Measurements from ENCODE around the gene GTPBP4. TPM values are rescaled to one million over a fixed set of nuclear protein-coding genes. Genes with fewer than 3 reads are reported as not detected.

The GTPBP4 gene
- total RNA-seq, 1 donor from 2014 or later: 106 TPM

- no peak for DNase-seq (ENCODE audit: low read depth)
- Mint-ChIP-seq H3K4me3 (ENCODE audit: unreplicated experiment) (no peak overlapping the region), H3K36me3 (ENCODE audit: low read depth, unreplicated experiment) (peaks cover 6% of the 10 kb centered on the region), H3K27ac (ENCODE audit: unreplicated experiment) (no peak overlapping the region), H3K9me3 (ENCODE audit: unreplicated experiment) (no peaks in the 10 kb centered on the region), H3K27me3 (ENCODE audit: low read depth, unreplicated experiment) (no peaks in the 10 kb centered on the region), H3K4me1 (ENCODE audit: low read depth, unreplicated experiment) (peaks cover 9% of the 10 kb centered on the region)
- FAIRE-seq: no peak
- Histone ChIP-seq H2AFZ (ENCODE audit: low read depth, low read length) (no peak overlapping the region), H3K79me2 (ENCODE audit: insufficient read depth, low read length) (peaks cover 23% of the 10 kb centered on the region), H3K4me1 (ENCODE audit: insufficient read depth, low read length) (no peaks in the 10 kb centered on the region), H3K4me3 (ENCODE audit: insufficient read depth, low read depth, low read length) (no peak overlapping the region), H3K9ac (ENCODE audit: low read length) (no peak overlapping the region), H3K4me2 (ENCODE audit: low read length) (no peak overlapping the region), H3K9me3 (ENCODE audit: insufficient read depth, low read depth, low read length) (no peaks in the 10 kb centered on the region), H4K20me1 (ENCODE audit: insufficient read depth, low read length) (peaks cover 39% of the 10 kb centered on the region), H3K27ac (ENCODE audit: low read depth, low read length) (no peak overlapping the region), H3K27me3 (ENCODE audit: insufficient read depth, low read length) (no peaks in the 10 kb centered on the region), H3K36me3 (ENCODE audit: insufficient read depth, low read length) (peaks cover 43% of the 10 kb centered on the region)
- no peak for TF ChIP-seq EZH2 (IDR thresholded peaks at IDR 0.05; ENCODE audit: insufficient read depth, low read length)
- TF ChIP-seq, protein P1, sequence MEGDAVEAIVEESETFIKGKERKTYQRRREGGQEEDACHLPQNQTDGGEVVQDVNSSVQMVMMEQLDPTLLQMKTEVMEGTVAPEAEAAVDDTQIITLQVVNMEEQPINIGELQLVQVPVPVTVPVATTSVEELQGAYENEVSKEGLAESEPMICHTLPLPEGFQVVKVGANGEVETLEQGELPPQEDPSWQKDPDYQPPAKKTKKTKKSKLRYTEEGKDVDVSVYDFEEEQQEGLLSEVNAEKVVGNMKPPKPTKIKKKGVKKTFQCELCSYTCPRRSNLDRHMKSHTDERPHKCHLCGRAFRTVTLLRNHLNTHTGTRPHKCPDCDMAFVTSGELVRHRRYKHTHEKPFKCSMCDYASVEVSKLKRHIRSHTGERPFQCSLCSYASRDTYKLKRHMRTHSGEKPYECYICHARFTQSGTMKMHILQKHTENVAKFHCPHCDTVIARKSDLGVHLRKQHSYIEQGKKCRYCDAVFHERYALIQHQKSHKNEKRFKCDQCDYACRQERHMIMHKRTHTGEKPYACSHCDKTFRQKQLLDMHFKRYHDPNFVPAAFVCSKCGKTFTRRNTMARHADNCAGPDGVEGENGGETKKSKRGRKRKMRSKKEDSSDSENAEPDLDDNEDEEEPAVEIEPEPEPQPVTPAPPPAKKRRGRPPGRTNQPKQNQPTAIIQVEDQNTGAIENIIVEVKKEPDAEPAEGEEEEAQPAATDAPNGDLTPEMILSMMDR (IDR thresholded peaks at IDR 0.05; ENCODE audit: insufficient read depth, low read depth, low read length): no peak
Measured at GRCh38 chr10:1040133-1040532, 51.9 kb downstream of the GTPBP4 start.

GRCh38 chr10:1041514-1041913, 53.3 kb downstream of the GTPBP4 start:
- Mint-ChIP-seq H3K4me3 (ENCODE audit: unreplicated experiment) (no peak overlapping the region), H3K27me3 (ENCODE audit: low read depth, unreplicated experiment) (no peaks in the 10 kb centered on the region), H3K9me3 (ENCODE audit: unreplicated experiment) (no peaks in the 10 kb centered on the region), H3K4me1 (ENCODE audit: low read depth, unreplicated experiment) (peaks cover 9% of the 10 kb centered on the region), H3K36me3 (ENCODE audit: low read depth, unreplicated experiment) (peaks cover 6% of the 10 kb centered on the region), H3K27ac (ENCODE audit: unreplicated experiment) (no peak overlapping the region)
- Histone ChIP-seq H2AFZ (ENCODE audit: low read depth, low read length) (no peak overlapping the region), H3K9ac (ENCODE audit: low read length) (no peak overlapping the region), H3K36me3 (ENCODE audit: insufficient read depth, low read length) (peaks cover 43% of the 10 kb centered on the region), H4K20me1 (ENCODE audit: insufficient read depth, low read length) (peaks cover 52% of the 10 kb centered on the region), H3K4me3 (ENCODE audit: insufficient read depth, low read depth, low read length) (no peak overlapping the region), H3K4me1 (ENCODE audit: insufficient read depth, low read length) (peaks cover 5% of the 10 kb centered on the region), H3K4me2 (ENCODE audit: low read length) (no peak overlapping the region), H3K79me2 (ENCODE audit: insufficient read depth, low read length) (peaks cover 37% of the 10 kb centered on the region), H3K27me3 (ENCODE audit: insufficient read depth, low read length) (no peaks in the 10 kb centered on the region), H3K27ac (ENCODE audit: low read depth, low read length) (no peak overlapping the region), H3K9me3 (ENCODE audit: insufficient read depth, low read depth, low read length) (no peaks in the 10 kb centered on the region)
- DNase-seq (ENCODE audit: low read depth) (no peak), FAIRE-seq (no peak)
- TF ChIP-seq, protein P1 (IDR thresholded peaks at IDR 0.05; ENCODE audit: insufficient read depth, low read depth, low read length): no peak
- no peak for TF ChIP-seq EZH2 (IDR thresholded peaks at IDR 0.05; ENCODE audit: insufficient read depth, low read length)

- H3K9me3 ChIP-seq (ENCODE audit: insufficient read depth, low read depth, low read length): no peaks in the 10 kb centered on the region
- peaks cover 49% of the 10 kb centered on the region for H3K79me2 ChIP-seq (ENCODE audit: insufficient read depth, low read length)
- no peaks in the 10 kb centered on the region for H3K9me3 Mint-ChIP-seq (ENCODE audit: unreplicated experiment)
- peaks cover 39% of the 10 kb centered on the region for H3K36me3 ChIP-seq (ENCODE audit: insufficient read depth, low read length)
- peaks cover 59% of the 10 kb centered on the region for H4K20me1 ChIP-seq (ENCODE audit: insufficient read depth, low read length)
- FAIRE-seq (no peak), DNase-seq (ENCODE audit: low read depth) (no peak)
- H3K4me2 ChIP-seq (ENCODE audit: low read length): no peak overlapping the region
- H3K36me3 Mint-ChIP-seq (ENCODE audit: low read depth, unreplicated experiment): no peaks in the 10 kb centered on the region
- TF ChIP-seq, protein P1 (IDR thresholded peaks at IDR 0.05; ENCODE audit: insufficient read depth, low read depth, low read length): no peak
- TF ChIP-seq EZH2 (IDR thresholded peaks at IDR 0.05; ENCODE audit: insufficient read depth, low read length): no peak
- no peak overlapping the region for H3K4me3 ChIP-seq (ENCODE audit: insufficient read depth, low read depth, low read length)
- H3K27ac ChIP-seq (ENCODE audit: low read depth, low read length): no peak overlapping the region
- H3K27me3 ChIP-seq (ENCODE audit: insufficient read depth, low read length): no peaks in the 10 kb centered on the region
- no peak overlapping the region for H2AFZ ChIP-seq (ENCODE audit: low read depth, low read length)
- no peak overlapping the region for H3K4me3 Mint-ChIP-seq (ENCODE audit: unreplicated experiment)
- peaks cover 10% of the 10 kb centered on the region for H3K4me1 Mint-ChIP-seq (ENCODE audit: low read depth, unreplicated experiment)
- H3K27me3 Mint-ChIP-seq (ENCODE audit: low read depth, unreplicated experiment): no peaks in the 10 kb centered on the region
- no peak overlapping the region for H3K9ac ChIP-seq (ENCODE audit: low read length)
- H3K27ac Mint-ChIP-seq (ENCODE audit: unreplicated experiment): no peak overlapping the region
- H3K4me1 ChIP-seq (ENCODE audit: insufficient read depth, low read length): peaks cover 5% of the 10 kb centered on the region
Measured at GRCh38 chr10:1043532-1043995, 55.3 kb downstream of the GTPBP4 start.
